Ascending aorta (tissue), 2 donors: ENCODE results near the gene VEGFB. TPM values are rescaled to one million over a fixed set of nuclear protein-coding genes. Genes with fewer than 3 reads are reported as not detected.

Experiments
- DNase-seq, 2 donors: peaks; one replicate each; pipeline ENCODE4 v3.0.0-alpha.2; 2019; ENCODE audit warnings: low spot score in 2 of 2
- H3K27ac ChIP-seq, 2 donors: fragments of 200-600 bp; sonication (generic); one replicate each; pipeline ENCODE4 v1.5.1; 2016 to 2017; ENCODE audit warnings: mild to moderate bottlenecking in 1 of 2
- H3K27me3 ChIP-seq: fragments of 200-600 bp; sonication (generic); one replicate; pipeline ENCODE4 v1.5.1; 2017
- H3K36me3 ChIP-seq, 2 donors: fragments of 200-600 bp; sonication (generic); one replicate each; pipeline ENCODE4 v1.5.1; 2016
- H3K4me1 ChIP-seq, 2 donors: fragments of 200-600 bp; sonication (generic); one replicate each; pipeline ENCODE4 v1.5.1; 2016 to 2017; ENCODE audit warnings: mild to moderate bottlenecking in 1 of 2
- H3K4me3 ChIP-seq, 2 donors: fragments of 200-600 bp; sonication (generic); one replicate each; pipeline ENCODE4 v1.5.1; 2016 to 2017; ENCODE audit warnings: mild to moderate bottlenecking in 1 of 2
- H3K9me3 ChIP-seq, 2 donors: fragments of 200-600 bp; sonication (generic); one replicate each; pipeline ENCODE4 v1.5.1; 2016
- intact Hi-C: fragments of 100-400 bp; cut with DNase I; formaldehyde crosslinking; loops from one replicate; pipeline ENCODE4 v1.15.1; 2023
- total RNA-seq: library from RNA; depleted of rRNA; stranded (reverse); fragments of >200 nt; gene quantifications from one replicate; pipeline ENCODE4 v1.1.0, GENCODE V29; 2016
- TF ChIP-seq, protein P1 (sequence below), 3 experiments: fragments of 200-600 bp in 2 of 3; fragments of 450-650 bp in 1 of 3; sonication (generic) in 2 of 3; IDR thresholded peaks; one replicate each; pipeline ENCODE4 v1.5.1; 2016 to 2019; ENCODE audit warnings: antibody characterized with exemption in 3 of 3, mild to moderate bottlenecking in 1 of 3, moderate library complexity in 1 of 3

Gene VEGFB
- total RNA-seq, 1 donor from 2014 or later: 188 TPM

- Histone ChIP-seq H3K4me1 (peaks cover 7 to 18% of the 10 kb centered on the region in 2 donors), H3K9me3 (no peaks in the 10 kb centered on the region), H3K27ac (no peak overlapping the region), H3K4me3 (no peak overlapping the region), H3K36me3 (peaks cover 7 to 13% of the 10 kb centered on the region in 2 donors), H3K27me3 (no peaks in the 10 kb centered on the region)
- intact Hi-C loops: no loop called here
- DNase-seq: no peak
- TF ChIP-seq, protein P1, sequence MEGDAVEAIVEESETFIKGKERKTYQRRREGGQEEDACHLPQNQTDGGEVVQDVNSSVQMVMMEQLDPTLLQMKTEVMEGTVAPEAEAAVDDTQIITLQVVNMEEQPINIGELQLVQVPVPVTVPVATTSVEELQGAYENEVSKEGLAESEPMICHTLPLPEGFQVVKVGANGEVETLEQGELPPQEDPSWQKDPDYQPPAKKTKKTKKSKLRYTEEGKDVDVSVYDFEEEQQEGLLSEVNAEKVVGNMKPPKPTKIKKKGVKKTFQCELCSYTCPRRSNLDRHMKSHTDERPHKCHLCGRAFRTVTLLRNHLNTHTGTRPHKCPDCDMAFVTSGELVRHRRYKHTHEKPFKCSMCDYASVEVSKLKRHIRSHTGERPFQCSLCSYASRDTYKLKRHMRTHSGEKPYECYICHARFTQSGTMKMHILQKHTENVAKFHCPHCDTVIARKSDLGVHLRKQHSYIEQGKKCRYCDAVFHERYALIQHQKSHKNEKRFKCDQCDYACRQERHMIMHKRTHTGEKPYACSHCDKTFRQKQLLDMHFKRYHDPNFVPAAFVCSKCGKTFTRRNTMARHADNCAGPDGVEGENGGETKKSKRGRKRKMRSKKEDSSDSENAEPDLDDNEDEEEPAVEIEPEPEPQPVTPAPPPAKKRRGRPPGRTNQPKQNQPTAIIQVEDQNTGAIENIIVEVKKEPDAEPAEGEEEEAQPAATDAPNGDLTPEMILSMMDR (IDR thresholded peaks at IDR 0.05): no peak
These were observed 11.8 kb upstream of the VEGFB start for GRCh38 chr11:64222651-64223000.

DNA sequence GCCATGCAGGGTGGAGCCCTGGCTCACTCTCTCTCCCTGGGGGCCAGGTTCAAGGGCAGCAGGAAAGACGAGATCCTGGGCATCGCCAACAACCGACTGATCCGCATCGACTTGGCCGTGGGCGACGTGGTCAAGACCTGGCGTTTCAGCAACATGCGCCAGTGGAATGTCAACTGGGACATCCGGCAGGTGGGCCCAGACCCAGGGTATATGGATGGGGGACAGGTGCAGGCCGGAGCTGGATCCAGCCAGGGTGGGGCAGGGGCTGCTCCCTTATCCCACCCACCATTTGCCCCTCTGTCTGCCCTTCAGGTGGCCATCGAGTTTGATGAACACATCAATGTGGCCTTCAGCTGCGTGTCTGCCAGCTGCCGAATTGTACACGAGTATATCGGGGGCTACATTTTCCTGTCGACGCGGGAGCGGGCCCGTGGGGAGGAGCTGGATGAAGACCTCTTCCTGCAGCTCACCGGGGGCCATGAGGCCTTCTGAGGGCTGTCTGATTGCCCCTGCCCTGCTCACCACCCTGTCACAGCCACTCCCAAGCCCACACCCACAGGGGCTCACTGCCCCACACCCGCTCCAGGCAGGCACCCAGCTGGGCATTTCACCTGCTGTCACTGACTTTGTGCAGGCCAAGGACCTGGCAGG is 11.3 kb upstream of the VEGFB start:
- no peak overlapping the region for H3K4me3 ChIP-seq
- peaks cover 7 to 13% of the 10 kb centered on the region in 2 donors for H3K36me3 ChIP-seq
- no peak for DNase-seq
- H3K27ac ChIP-seq: no peak overlapping the region
- intact Hi-C loops: no loop called here
- H3K9me3 ChIP-seq: no peaks in the 10 kb centered on the region
- H3K4me1 ChIP-seq: peaks cover 7 to 21% of the 10 kb centered on the region in 2 donors
- TF ChIP-seq, protein P1 (IDR thresholded peaks at IDR 0.05): no peak
- H3K27me3 ChIP-seq: no peaks in the 10 kb centered on the region

DNA sequence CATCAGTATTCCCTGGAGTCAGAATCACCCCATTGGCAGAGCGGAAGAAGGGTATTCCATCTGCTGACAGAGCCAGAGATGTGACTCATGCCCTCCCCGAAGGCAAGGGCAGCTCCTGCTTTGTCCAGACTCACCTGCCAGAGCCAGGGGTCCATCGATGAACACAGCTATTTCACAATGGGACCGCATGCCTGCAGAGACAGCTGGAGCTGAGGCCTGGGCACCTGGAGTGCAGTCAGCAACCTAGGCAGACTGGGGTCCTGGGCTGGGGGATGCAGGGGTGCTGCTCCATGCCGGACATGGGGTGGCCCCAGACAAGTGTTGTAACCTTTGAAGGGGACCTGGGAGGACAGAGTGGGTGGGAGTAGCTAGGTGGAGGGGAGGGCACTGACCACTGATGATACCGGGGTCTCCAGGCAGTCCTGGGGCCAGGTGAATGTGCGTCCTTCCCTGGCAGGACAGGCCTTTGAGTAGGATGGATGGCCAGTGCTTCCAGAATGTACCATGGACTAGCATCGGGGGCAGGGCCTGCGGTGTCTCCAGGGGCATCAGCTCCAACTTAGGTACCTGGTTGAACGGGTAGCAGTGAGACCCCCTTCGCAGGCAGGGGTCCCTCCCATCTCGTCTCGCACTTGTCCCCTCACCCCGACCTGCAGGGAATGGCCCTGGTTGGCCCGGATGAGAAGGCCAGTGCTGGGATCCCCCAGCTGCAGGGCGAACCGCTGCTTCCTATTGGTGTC is 10.1 kb upstream of the VEGFB start:
- Histone ChIP-seq H3K27ac (peak overlapping the region in 1 of 2 donors; percentile 89), H3K4me1 (peaks cover 7 to 25% of the 10 kb centered on the region in 2 donors), H3K36me3 (peaks cover 7 to 13% of the 10 kb centered on the region in 2 donors), H3K4me3 (no peak overlapping the region), H3K9me3 (no peaks in the 10 kb centered on the region), H3K27me3 (no peaks in the 10 kb centered on the region)
- TF ChIP-seq, protein P1 (IDR thresholded peaks at IDR 0.05): no peak
- intact Hi-C loops: no loop called here
- DNase-seq: no peak

DNA sequence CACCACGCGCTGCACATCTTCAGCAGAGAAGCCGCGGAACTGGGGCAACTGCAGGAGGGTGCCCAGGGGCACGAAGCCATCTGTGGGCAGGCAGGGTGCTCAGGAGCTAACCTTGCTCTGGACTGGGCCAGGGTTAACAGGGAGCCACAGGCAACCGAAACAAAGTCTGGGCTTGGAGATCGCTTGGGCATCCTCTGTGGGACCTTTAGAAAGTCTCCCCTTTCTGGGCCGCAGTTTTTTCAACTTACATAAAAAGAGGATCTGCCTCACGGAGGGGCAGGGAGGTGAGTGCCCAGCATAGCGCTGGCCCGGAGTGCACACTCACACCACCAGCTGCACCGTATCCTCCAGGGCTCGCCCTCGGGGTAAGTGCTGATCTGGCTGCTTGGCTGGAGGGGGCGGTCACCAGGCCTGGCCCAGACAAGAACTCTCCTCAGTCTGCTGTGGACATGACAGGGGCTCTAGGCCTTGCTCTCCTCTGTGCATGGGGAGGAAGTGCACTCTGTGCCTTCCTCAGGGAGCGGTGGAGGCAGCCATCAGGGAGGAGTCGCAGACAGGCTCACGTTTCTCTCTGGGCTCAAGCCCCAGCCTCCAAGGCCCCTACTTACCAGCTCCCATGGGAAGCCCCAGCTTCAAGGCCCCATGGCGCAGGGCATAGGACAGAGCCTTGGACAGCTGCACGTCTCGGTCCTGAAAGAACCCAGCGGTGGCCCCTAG is 9.3 kb upstream of the VEGFB start:
- Histone ChIP-seq H3K36me3 (peaks cover 7 to 13% of the 10 kb centered on the region in 2 donors), H3K4me3 (peak overlapping the region; percentile 61 to 77), H3K9me3 (no peaks in the 10 kb centered on the region), H3K27ac (peak overlapping the region; percentile 88 to 89), H3K4me1 (peaks cover 7 to 32% of the 10 kb centered on the region in 2 donors), H3K27me3 (no peaks in the 10 kb centered on the region)
- DNase-seq: peak in 1 of 2 donors; percentile 63
- TF ChIP-seq, protein P1 (IDR thresholded peaks at IDR 0.05): no peak
- intact Hi-C loops: loop anchor here (5.0 kb wide), 1 partner anchor 77 kb away; the partner anchor contains the start of gene CATSPERZ

DNA sequence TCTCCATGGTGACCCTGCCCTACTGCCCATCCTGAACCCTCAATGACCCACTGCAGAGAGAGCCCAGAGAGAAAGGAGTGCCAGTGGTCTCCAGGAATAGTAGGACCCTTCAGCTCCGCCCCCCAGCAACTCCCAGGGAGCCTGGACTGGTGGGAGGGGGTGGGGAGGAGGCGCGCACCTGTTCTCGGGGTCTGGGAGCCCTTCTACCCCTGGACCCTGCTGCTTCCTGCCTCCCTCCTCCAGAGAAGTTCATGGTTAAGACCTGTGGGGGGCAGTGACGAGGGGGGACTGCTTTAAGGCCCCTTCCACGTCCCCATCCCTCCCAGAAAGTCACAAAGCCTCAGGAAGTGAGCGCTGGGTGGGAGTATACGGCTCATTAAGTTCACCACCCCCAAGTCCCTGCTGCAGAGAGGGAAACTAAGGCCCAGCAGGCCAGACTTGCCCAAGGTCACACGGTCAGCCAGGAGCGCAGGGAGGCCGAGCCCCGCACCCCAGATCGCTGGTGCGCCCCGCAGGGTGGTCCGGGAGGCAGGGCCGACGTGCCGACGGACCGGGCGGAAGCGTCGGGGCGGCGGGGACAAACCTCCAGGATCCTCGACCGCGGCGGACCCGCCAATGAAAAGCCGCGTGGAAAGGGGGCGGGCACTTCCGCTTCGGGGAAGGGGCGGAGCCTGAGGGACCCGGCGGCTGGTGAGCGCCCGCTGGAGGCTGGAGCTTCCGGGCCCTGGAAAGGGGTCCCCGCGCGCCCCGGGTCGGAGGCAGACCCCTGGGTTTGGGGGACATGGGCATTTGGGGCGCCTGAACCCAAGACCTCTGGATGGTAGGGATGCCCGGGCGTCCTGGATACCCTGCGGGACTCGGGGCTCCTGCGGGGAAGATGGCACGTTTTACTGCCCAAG is 8.5 kb upstream of the VEGFB start, which contains the start of the genes NUDT22 and TRPT1:
Gene NUDT22, plus strand, starts transcription at position 667 of the 899 bp plus-strand sequence. CDS start 379 bp downstream, outside the sequence.
Gene TRPT1, minus strand, starts transcription at position 579 of the 899 bp plus-strand sequence. Its CDS starts 326 bp downstream, at position 253.
- intact Hi-C loops: loop anchor here (2.0 to 5.0 kb wide), 2 partner anchors 39 to 76 kb away; partner anchors contain the start of genes CATSPERZ and STIP1
- Histone ChIP-seq H3K27me3 (no peaks in the 10 kb centered on the region), H3K9me3 (no peaks in the 10 kb centered on the region), H3K4me1 (peaks cover 7 to 32% of the 10 kb centered on the region in 2 donors), H3K4me3 (peak within 1 kb of the TSS; percentile 61 to 77), H3K36me3 (peaks cover 4 to 7% of the 10 kb centered on the region in 2 donors), H3K27ac (peak within 1 kb of the TSS; percentile 88 to 89)
- TF ChIP-seq, protein P1 (IDR thresholded peaks at IDR 0.05): peak in 2 of 3 experiments; percentile 11 to 15
- peak; percentile 61 to 96 for DNase-seq
